GM13977 (cell line): ENCODE measurements around the gene ATG4B.

Experiments
- DNase-seq: peaks from one replicate; pipeline ENCODE4 v3.0.0; 2012; ENCODE audit warnings: low spot score
- in situ Hi-C: fragments of 300-500 bp; cut with MboI; formaldehyde crosslinking; loops from one replicate; pipeline ENCODE4 v1.12.0; 2022; ENCODE audit warnings: low sequenced_read_pairs, low pct_unique_long_range_greater_than_20kb, mixed read lengths, inconsistent platforms; ENCODE audit not compliant: unreplicated experiment
- TF ChIP-seq, protein P1 (sequence below): IDR thresholded peaks from 2 replicates; pipeline ENCODE4 v1.5.1; 2012; ENCODE audit warnings: mild to moderate bottlenecking, control low read depth; ENCODE audit not compliant: insufficient read depth; ENCODE audit errors: extremely low read depth, missing control alignments

Gene ATG4B

GRCh38 chr2:241607162-241607885, 30.2 kb upstream of the ATG4B start:
- in situ Hi-C loops = no loop called here
- TF ChIP-seq, protein P1, sequence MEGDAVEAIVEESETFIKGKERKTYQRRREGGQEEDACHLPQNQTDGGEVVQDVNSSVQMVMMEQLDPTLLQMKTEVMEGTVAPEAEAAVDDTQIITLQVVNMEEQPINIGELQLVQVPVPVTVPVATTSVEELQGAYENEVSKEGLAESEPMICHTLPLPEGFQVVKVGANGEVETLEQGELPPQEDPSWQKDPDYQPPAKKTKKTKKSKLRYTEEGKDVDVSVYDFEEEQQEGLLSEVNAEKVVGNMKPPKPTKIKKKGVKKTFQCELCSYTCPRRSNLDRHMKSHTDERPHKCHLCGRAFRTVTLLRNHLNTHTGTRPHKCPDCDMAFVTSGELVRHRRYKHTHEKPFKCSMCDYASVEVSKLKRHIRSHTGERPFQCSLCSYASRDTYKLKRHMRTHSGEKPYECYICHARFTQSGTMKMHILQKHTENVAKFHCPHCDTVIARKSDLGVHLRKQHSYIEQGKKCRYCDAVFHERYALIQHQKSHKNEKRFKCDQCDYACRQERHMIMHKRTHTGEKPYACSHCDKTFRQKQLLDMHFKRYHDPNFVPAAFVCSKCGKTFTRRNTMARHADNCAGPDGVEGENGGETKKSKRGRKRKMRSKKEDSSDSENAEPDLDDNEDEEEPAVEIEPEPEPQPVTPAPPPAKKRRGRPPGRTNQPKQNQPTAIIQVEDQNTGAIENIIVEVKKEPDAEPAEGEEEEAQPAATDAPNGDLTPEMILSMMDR = no peak
- no peak for DNase-seq

DNA sequence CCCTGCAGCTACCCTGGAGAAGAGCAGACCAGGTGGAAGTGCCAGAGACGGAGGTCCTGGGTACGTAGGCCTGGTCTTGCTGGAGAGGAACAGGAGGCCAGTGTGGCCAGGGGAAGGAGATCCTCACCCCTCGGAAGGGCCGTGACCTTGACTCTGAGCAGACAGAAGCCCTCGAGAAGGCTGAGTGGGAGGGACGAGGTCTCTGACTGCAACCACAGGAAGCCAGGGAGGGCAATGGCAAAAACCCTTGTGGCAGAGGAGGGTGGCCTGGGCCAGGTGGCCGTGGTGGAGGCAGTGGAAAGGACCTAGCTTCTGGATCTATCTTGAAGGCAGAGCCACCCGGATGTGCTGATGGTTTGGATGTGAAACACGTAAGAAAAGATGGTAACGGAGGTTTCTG, 28.6 kb upstream of the ATG4B start:
- no peak for DNase-seq
- TF ChIP-seq, protein P1 = no peak
- in situ Hi-C loops = no loop called here

- peak; percentile 96 for DNase-seq
- in situ Hi-C loops = no loop called here
- TF ChIP-seq, protein P1 = peak; percentile 94
Observed at GRCh38 chr2:241609859-241610793, 27.4 kb upstream of the ATG4B start.

DNA sequence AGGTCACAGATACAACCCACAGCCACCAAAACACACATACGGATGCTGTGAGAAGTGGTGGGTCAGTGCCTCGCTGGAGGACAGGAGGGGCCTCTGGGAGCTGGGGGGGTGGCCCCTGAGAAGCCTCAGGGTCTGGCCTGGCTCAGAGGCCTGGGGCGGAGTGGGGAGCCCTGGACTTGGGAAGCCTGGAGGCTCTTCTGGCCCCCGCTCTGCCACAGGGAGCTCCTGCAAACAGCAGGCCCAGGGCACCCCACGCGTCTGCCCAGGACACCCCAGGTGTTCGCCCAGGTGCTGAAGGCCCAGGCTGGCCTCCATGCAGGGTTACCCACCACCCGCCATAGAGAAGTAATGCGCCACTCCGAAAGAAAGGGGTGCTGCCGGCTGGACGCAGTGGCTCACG, 26.4 kb upstream of the ATG4B start:
- in situ Hi-C loops = no loop called here
- TF ChIP-seq, protein P1 = no peak
- no peak for DNase-seq

DNA sequence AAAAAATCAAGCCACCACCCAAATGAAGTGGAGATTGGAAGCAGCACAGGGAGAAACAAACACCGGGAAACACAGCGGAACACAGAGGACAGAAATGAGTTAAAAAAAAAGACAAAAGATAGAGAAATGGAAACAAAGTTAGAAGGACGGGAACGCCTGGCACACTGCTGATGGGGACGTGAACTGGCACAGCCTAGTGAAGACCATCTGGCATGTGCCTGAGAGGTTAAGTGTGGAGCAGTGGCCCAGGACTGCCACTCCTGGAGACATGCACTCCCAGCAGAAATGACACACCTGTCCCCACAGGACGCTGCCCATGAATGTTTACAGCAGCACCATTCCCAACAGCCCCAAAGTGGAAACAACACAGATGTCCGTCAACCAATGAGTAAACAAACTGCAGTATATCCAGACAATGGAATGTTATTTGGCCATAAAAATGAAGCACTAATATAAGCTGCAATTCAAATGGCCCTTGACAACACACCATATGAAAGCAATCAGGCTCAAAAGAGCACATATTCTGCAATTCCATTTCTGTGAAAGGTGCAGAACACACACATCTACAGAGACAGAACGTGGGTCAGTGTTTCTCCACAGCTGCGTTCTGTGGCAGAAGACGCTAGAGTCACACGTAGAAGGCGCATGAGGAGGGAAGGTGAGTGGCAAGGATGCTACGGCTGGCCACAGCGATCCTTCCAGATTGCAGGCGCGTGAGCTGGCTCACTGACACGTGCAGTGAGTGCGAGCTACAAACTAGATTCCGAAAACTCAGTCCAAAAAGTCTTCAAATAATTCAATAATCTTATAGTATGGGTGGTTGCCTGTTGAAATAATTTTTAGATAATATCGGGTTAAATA, 25.1 kb upstream of the ATG4B start:
- DNase-seq = no peak
- in situ Hi-C loops = no loop called here
- TF ChIP-seq, protein P1 = no peak
